HEK293 (cell line): ENCODE measurements around the gene TMEM131L.

Experiments used
- CTCF ChIA-PET: fragments of 350-600 bp; formaldehyde crosslinking; extraction: SDS; loops from one replicate; lab custom pipeline; 2021; ENCODE audit warnings: antibody characterized with exemption; lab: Yijun Ruan, JAX
- POLR2A ChIA-PET: fragments of 300-600 bp; formaldehyde crosslinking; extraction: SDS; loops from one replicate; lab custom pipeline; 2020; ENCODE audit warnings: antibody characterized with exemption, inconsistent platforms; lab: Yijun Ruan, JAX
- H3K27ac ChIP-seq: fragments of 200-500 bp; sonication (Bioruptor generic); 2 replicates; pipeline ENCODE4 v1.5.1; 2014; ENCODE audit warnings: low read depth, low read length, control low read depth, inconsistent platforms; ENCODE audit errors: extremely low read depth
- H3K36me3 ChIP-seq, 2 experiments: fragments of 200-500 bp in 1 of 2; sonication (Bioruptor generic) in 1 of 2; 1 replicate in 1 of 2; 2 replicates in 1 of 2; pipeline ENCODE4 v1.5.1; 2014 to 2017; ENCODE audit warnings: inconsistent platforms in 2 of 2, low read length in 2 of 2; ENCODE audit not compliant: control insufficient read depth in 2 of 2, insufficient read depth in 1 of 2
- H3K4me1 ChIP-seq: fragments of 200-500 bp; sonication (Bioruptor generic); 2 replicates; pipeline ENCODE4 v1.5.1; 2014; ENCODE audit warnings: mild to moderate bottlenecking, low read length, inconsistent platforms; ENCODE audit not compliant: control insufficient read depth, insufficient read depth
- H3K4me3 ChIP-seq: 2 replicates; pipeline ENCODE4 v1.5.1; 2011; ENCODE audit warnings: low read depth, mild to moderate bottlenecking, control low read depth, low read length, moderate library complexity
- H3K9me3 ChIP-seq: fragments of 200-500 bp; sonication (Bioruptor generic); 2 replicates; pipeline ENCODE4 v1.5.1; 2014; ENCODE audit warnings: low read depth, low read length, inconsistent platforms; ENCODE audit not compliant: control insufficient read depth, insufficient read depth
- MEIS1 ChIP-seq: sonication (generic); formaldehyde crosslinking; IDR thresholded peaks from 2 replicates; pipeline ENCODE4 v1.8.1; 2022; ENCODE audit warnings: missing genetic modification reagents, mild to moderate bottlenecking, borderline replicate concordance
- RBAK ChIP-seq: fragments of 450-650 bp; formaldehyde crosslinking; IDR thresholded peaks from 2 replicates; pipeline ENCODE4 v1.5.1; 2016; ENCODE audit warnings: missing biosample characterization, missing genetic modification characterization
- ZNF169 ChIP-seq: fragments of 450-650 bp; formaldehyde crosslinking; IDR thresholded peaks from 2 replicates; pipeline ENCODE4 v1.5.1; 2016; ENCODE audit warnings: missing biosample characterization, missing genetic modification characterization
- ZNF184 ChIP-seq: fragments of 450-650 bp; IDR thresholded peaks from 2 replicates; pipeline ENCODE4 v1.5.1; 2018; ENCODE audit warnings: missing biosample characterization, mild to moderate bottlenecking, missing genetic modification characterization
- ZNF433 ChIP-seq: fragments of 450-650 bp; formaldehyde crosslinking; IDR thresholded peaks from 2 replicates; pipeline ENCODE4 v1.5.1; 2016; ENCODE audit warnings: missing biosample characterization, missing genetic modification characterization, low read depth
- ZNF501 ChIP-seq: fragments of 450-650 bp; formaldehyde crosslinking; IDR thresholded peaks from 2 replicates; pipeline ENCODE4 v1.5.1; 2016; ENCODE audit warnings: missing biosample characterization, missing genetic modification characterization
- ZNF621 ChIP-seq: fragments of 450-650 bp; formaldehyde crosslinking; IDR thresholded peaks from 2 replicates; pipeline ENCODE4 v1.5.1; 2017; ENCODE audit warnings: missing biosample characterization, missing genetic modification characterization
- ZNF768 ChIP-seq: fragments of 450-650 bp; formaldehyde crosslinking; IDR thresholded peaks from 2 replicates; pipeline ENCODE4 v1.5.1; 2018; ENCODE audit warnings: missing biosample characterization, mild to moderate bottlenecking, missing genetic modification characterization
- ZNF837 ChIP-seq: fragments of 450-650 bp; formaldehyde crosslinking; IDR thresholded peaks from 2 replicates; pipeline ENCODE4 v1.5.1; 2016; ENCODE audit warnings: missing biosample characterization, missing genetic modification characterization
- TF ChIP-seq, protein P1 (sequence below): fragments of 450-650 bp; formaldehyde crosslinking; IDR thresholded peaks from 2 replicates; pipeline ENCODE4 v1.5.1; 2016; ENCODE audit warnings: missing biosample characterization, missing genetic modification characterization
- TF ChIP-seq, protein P2 (sequence below): fragments of 450-650 bp; formaldehyde crosslinking; IDR thresholded peaks from 2 replicates; pipeline ENCODE4 v1.5.1; 2016; ENCODE audit warnings: missing biosample characterization, missing genetic modification characterization, low read depth
- TF ChIP-seq, protein P3 (sequence below): fragments of 450-650 bp; formaldehyde crosslinking; conservative IDR thresholded peaks from 2 replicates; pipeline ENCODE4 v1.5.1; 2016; ENCODE audit warnings: low read depth, missing biosample characterization, missing genetic modification characterization
- TF ChIP-seq, protein P4 (sequence below): fragments of 450-650 bp; formaldehyde crosslinking; IDR thresholded peaks from 2 replicates; pipeline ENCODE4 v1.5.1; 2016; ENCODE audit warnings: missing biosample characterization, missing genetic modification characterization

Gene TMEM131L

DNA sequence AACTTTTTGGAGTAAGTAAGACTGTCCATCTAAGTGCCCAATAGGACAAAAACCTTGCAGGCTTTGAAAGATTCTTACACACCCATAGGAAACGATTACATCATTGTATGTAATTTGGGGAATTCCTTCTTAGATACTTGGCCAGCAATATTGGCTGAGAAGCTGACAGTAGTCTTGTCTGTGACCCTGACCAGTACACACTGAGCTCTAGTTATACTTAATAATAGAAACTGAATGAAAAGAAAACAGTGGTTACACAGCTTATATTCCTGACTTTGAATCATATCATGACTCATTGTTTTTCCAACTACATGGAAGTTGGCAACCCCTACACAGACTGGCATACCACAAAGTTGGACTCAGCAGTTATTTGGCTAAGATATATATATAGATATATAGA lies 210.8 kb downstream of the TMEM131L start:
- no peaks in the 10 kb centered on the region for H3K4me1 ChIP-seq
- H3K27ac ChIP-seq: no peak overlapping the region
- TF ChIP-seq ZNF169 (no peak), MEIS1 (CRISPR knock-in tag) (no peak), ZNF501 (tag by site-specific recombination) (no peak), RBAK (no peak), ZNF621 (tag by site-specific recombination) (no peak)
- TF ChIP-seq, protein P1, sequence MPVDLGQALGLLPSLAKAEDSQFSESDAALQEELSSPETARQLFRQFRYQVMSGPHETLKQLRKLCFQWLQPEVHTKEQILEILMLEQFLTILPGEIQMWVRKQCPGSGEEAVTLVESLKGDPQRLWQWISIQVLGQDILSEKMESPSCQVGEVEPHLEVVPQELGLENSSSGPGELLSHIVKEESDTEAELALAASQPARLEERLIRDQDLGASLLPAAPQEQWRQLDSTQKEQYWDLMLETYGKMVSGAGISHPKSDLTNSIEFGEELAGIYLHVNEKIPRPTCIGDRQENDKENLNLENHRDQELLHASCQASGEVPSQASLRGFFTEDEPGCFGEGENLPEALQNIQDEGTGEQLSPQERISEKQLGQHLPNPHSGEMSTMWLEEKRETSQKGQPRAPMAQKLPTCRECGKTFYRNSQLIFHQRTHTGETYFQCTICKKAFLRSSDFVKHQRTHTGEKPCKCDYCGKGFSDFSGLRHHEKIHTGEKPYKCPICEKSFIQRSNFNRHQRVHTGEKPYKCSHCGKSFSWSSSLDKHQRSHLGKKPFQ (tag by site-specific recombination): no peak
- TF ChIP-seq, protein P2, sequence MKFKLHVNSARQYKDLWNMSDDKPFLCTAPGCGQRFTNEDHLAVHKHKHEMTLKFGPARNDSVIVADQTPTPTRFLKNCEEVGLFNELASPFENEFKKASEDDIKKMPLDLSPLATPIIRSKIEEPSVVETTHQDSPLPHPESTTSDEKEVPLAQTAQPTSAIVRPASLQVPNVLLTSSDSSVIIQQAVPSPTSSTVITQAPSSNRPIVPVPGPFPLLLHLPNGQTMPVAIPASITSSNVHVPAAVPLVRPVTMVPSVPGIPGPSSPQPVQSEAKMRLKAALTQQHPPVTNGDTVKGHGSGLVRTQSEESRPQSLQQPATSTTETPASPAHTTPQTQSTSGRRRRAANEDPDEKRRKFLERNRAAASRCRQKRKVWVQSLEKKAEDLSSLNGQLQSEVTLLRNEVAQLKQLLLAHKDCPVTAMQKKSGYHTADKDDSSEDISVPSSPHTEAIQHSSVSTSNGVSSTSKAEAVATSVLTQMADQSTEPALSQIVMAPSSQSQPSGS (tag by site-specific recombination): peak; percentile 10; the same call in 1 of the 2 replicates
- TF ChIP-seq, protein P3, sequence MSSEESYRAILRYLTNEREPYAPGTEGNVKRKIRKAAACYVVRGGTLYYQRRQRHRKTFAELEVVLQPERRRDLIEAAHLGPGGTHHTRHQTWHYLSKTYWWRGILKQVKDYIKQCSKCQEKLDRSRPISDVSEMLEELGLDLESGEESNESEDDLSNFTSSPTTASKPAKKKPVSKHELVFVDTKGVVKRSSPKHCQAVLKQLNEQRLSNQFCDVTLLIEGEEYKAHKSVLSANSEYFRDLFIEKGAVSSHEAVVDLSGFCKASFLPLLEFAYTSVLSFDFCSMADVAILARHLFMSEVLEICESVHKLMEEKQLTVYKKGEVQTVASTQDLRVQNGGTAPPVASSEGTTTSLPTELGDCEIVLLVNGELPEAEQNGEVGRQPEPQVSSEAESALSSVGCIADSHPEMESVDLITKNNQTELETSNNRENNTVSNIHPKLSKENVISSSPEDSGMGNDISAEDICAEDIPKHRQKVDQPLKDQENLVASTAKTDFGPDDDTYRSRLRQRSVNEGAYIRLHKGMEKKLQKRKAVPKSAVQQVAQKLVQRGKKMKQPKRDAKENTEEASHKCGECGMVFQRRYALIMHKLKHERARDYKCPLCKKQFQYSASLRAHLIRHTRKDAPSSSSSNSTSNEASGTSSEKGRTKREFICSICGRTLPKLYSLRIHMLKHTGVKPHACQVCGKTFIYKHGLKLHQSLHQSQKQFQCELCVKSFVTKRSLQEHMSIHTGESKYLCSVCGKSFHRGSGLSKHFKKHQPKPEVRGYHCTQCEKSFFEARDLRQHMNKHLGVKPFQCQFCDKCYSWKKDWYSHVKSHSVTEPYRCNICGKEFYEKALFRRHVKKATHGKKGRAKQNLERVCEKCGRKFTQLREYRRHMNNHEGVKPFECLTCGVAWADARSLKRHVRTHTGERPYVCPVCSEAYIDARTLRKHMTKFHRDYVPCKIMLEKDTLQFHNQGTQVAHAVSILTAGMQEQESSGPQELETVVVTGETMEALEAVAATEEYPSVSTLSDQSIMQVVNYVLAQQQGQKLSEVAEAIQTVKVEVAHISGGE (tag by site-specific recombination): no peak
- ChIA-PET POLR2A (no interaction called here), CTCF (no interaction called here)
- H3K9me3 ChIP-seq: no peaks in the 10 kb centered on the region
- no peaks in the 10 kb centered on the region for H3K36me3 ChIP-seq
- H3K4me3 ChIP-seq: no peak overlapping the region

DNA sequence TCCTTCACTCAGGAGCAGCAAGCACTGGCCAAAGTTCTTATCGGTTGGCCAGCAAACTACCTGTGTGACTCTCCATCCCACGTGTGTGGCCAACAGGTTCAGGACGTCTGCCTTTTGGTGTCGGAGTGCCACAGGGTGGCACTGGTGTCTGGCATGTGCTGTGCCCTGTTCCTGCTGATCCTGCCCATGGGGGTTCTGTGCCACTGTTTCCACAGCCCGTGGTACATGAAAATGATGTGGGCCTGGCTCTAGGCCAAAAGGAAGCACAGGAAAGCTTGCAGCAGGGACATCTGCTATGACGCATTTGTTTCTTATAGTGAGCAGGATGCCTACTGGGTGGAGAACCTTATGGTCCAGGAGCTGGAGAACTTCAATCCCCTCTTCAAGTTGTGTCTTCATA lies 213.3 kb downstream of the TMEM131L start:
- Histone ChIP-seq H3K27ac (no peak overlapping the region), H3K4me3 (no peak overlapping the region), H3K9me3 (no peaks in the 10 kb centered on the region), H3K4me1 (no peaks in the 10 kb centered on the region), H3K36me3 (no peaks in the 10 kb centered on the region)
- CTCF ChIA-PET: no interaction called here
- POLR2A ChIA-PET: no interaction called here
- TF ChIP-seq, protein P4, sequence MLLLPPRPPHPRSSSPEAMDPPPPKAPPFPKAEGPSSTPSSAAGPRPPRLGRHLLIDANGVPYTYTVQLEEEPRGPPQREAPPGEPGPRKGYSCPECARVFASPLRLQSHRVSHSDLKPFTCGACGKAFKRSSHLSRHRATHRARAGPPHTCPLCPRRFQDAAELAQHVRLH (tag by site-specific recombination): no peak
- no peak for TF ChIP-seq ZNF433 (tag by site-specific recombination)

DNA sequence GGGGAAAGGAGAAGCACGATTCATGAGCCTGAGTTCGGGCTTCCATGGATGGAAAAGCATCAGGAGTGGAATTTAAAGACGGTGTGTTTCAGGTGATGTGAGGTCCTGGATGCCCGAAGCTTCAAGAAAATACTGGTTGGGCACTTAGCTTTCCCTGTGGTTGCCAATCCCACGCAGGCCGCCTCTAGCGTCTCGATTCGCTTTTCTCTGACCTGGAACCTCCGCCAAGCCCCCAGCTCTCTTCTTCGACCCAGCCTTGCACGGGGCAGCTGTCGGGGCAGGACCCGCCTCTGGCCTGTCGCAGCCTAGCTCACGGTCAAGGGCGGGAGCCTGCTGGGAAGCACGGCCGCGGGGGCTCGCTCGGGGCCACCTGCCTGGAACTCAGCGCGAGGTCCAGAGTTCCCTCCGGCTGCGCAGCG lies 217.6 kb downstream of the TMEM131L start:
- H3K9me3 ChIP-seq: no peaks in the 10 kb centered on the region
- TF ChIP-seq ZNF184 (tag by site-specific recombination): no peak
- no peak for TF ChIP-seq ZNF837 (tag by site-specific recombination)
- no peak for TF ChIP-seq ZNF768
- ChIA-PET CTCF (interaction anchor here (1.1 kb wide), 1 partner anchor 67 kb away, joined by 3 read pairs; no protein-coding TSS in a partner anchor), POLR2A (no interaction called here)
- H3K36me3 ChIP-seq: no peaks in the 10 kb centered on the region
- no peak overlapping the region for H3K27ac ChIP-seq
- no peaks in the 10 kb centered on the region for H3K4me1 ChIP-seq
- H3K4me3 ChIP-seq: no peak overlapping the region
